GM18873 (cell line): Measurements from ENCODE around the gene OLFML1.
"Not testable (repeated sequence)": the region's sequence is repeated elsewhere in the genome, so short reads cannot be mapped to it uniquely, and the experiment has no call there.

Experiments used
- ATAC-seq: cut with Tn5 transposase; IDR thresholded peaks from one replicate; pipeline ENCODE4 v1.9.1; 2021; ENCODE audit warnings: mild to moderate bottlenecking, moderate library complexity, moderate number of reproducible peaks; ENCODE audit not compliant: unreplicated experiment, low FRiP score

The OLFML1 gene

GRCh38 chr11:7509966-7510365, 24.7 kb downstream of the OLFML1 start:
- no peak for ATAC-seq

- ATAC-seq = no peak
These were observed 26.1 kb downstream of the OLFML1 start for GRCh38 chr11:7511401-7511800.

- peak; percentile 66 for ATAC-seq
These were observed 27.4 kb downstream of the OLFML1 start for GRCh38 chr11:7512525-7513233.

GRCh38 chr11:7513234-7514098, 28.2 kb downstream of the OLFML1 start, which contains the start of gene PPFIBP2:
Gene PPFIBP2 (plus strand): TSS chr11:7513999. CDS start chr11:7549476, 35,477 bp downstream.
- peak; percentile 50 for ATAC-seq

- peak; percentile 14 for ATAC-seq
These were observed 28.8 kb downstream of the OLFML1 start for GRCh38 chr11:7514099-7514591.

- ATAC-seq = no peak
These were observed 30.2 kb downstream of the OLFML1 start for GRCh38 chr11:7515447-7515886.

GRCh38 chr11:7516475-7516874, 31.2 kb downstream of the OLFML1 start:
- no peak for ATAC-seq

GRCh38 chr11:7517743-7518142, 32.4 kb downstream of the OLFML1 start:
- not testable (repeated sequence) for ATAC-seq

- ATAC-seq = no peak
These were observed 33.7 kb downstream of the OLFML1 start for GRCh38 chr11:7518811-7519562.

- peak; percentile 52 for ATAC-seq
These were observed 35.0 kb downstream of the OLFML1 start for GRCh38 chr11:7520011-7520942.

- peak; percentile 82 for ATAC-seq
These were observed 35.7 kb downstream of the OLFML1 start for GRCh38 chr11:7520981-7521487.

- ATAC-seq = no peak
These were observed 36.8 kb downstream of the OLFML1 start for GRCh38 chr11:7522121-7522520.

GRCh38 chr11:7522546-7522945, 37.2 kb downstream of the OLFML1 start:
- ATAC-seq = no peak

- ATAC-seq = no peak
These were observed 38.3 kb downstream of the OLFML1 start for GRCh38 chr11:7523416-7524210.

GRCh38 chr11:7524462-7525235, 39.3 kb downstream of the OLFML1 start:
- no peak for ATAC-seq

GRCh38 chr11:7525424-7525823, 40.1 kb downstream of the OLFML1 start:
- no peak for ATAC-seq

GRCh38 chr11:7527029-7527428, 41.7 kb downstream of the OLFML1 start:
- ATAC-seq = no peak
